GM23338 (cell line): ENCODE data around the gene FBXL2. TPM values are rescaled to one million over a fixed set of nuclear protein-coding genes. Genes with fewer than 3 reads are reported as not detected.

Source experiments
- ATAC-seq: fragments of 200-7000 bp; cut with Tn5 transposase; 3 replicates; pipeline ENCODE4 v1.9.1; 2020
- DNase-seq: peaks from one replicate; pipeline ENCODE4 v3.0.0-alpha.2; 2015; ENCODE audit warnings: low spot score
- H2AFZ ChIP-seq: fragments of 200-600 bp; sonication (generic); 2 replicates; pipeline ENCODE4 v1.8.0; 2016; ENCODE audit warnings: antibody characterized with exemption, mild to moderate bottlenecking, moderate library complexity
- H3F3A ChIP-seq: fragments of 200-600 bp; sonication (generic); replicated peaks from 2 replicates; pipeline ENCODE4 v1.8.0; 2017; ENCODE audit warnings: antibody characterized with exemption, mixed run types, low read depth
- H3K27ac ChIP-seq: fragments of 200-600 bp; sonication (generic); 2 replicates; pipeline ENCODE4 v1.6.1; 2016; ENCODE audit warnings: low read depth
- H3K27me3 ChIP-seq: fragments of 200-600 bp; sonication (generic); 2 replicates; pipeline ENCODE4 v1.8.0; 2016; ENCODE audit warnings: mild to moderate bottlenecking, mixed run types, moderate library complexity; ENCODE audit not compliant: insufficient read depth
- H3K36me3 ChIP-seq: fragments of 200-600 bp; sonication (generic); 2 replicates; pipeline ENCODE4 v1.8.0; 2016; ENCODE audit warnings: mild to moderate bottlenecking; ENCODE audit not compliant: insufficient read depth
- H3K4me1 ChIP-seq: fragments of 200-600 bp; sonication (generic); 2 replicates; pipeline ENCODE4 v1.8.0; 2016; ENCODE audit warnings: mild to moderate bottlenecking, moderate library complexity; ENCODE audit not compliant: insufficient read depth
- H3K4me2 ChIP-seq: fragments of 200-600 bp; sonication (generic); 2 replicates; pipeline ENCODE4 v1.7.1; 2017; ENCODE audit warnings: mixed run types
- H3K4me3 ChIP-seq: fragments of 200-600 bp; sonication (generic); 2 replicates; pipeline ENCODE4 v1.6.1; 2016; ENCODE audit warnings: mixed run types
- H3K79me2 ChIP-seq: fragments of 200-600 bp; sonication (generic); replicated peaks from 2 replicates; pipeline ENCODE4 v1.8.0; 2017; ENCODE audit warnings: mild to moderate bottlenecking; ENCODE audit not compliant: insufficient read depth
- H3K9me2 ChIP-seq: fragments of 200-600 bp; sonication (generic); 2 replicates; pipeline ENCODE4 v1.8.0; 2017; ENCODE audit not compliant: insufficient read depth
- H4K20me1 ChIP-seq: fragments of 200-600 bp; sonication (generic); replicated peaks from 2 replicates; pipeline ENCODE4 v1.8.0; 2017; ENCODE audit warnings: mild to moderate bottlenecking; ENCODE audit not compliant: insufficient read depth
- H3K27ac Mint-ChIP-seq: 2 replicates; pipeline ENCODE4 v1.8.0; 2020; ENCODE audit warnings: inconsistent platforms, mild to moderate bottlenecking, moderate library complexity, mixed read lengths
- H3K27me3 Mint-ChIP-seq: 3 replicates; pipeline ENCODE4 v1.8.0; 2022; ENCODE audit warnings: low read depth, mild to moderate bottlenecking, moderate library complexity, mixed read lengths, inconsistent platforms; ENCODE audit not compliant: insufficient read depth, poor library complexity
- H3K36me3 Mint-ChIP-seq: 3 replicates; pipeline ENCODE4 v1.8.0; 2021; ENCODE audit warnings: low read depth, mild to moderate bottlenecking, inconsistent platforms, moderate library complexity, mixed read lengths
- H3K4me1 Mint-ChIP-seq: 3 replicates; pipeline ENCODE4 v1.8.0; 2020; ENCODE audit warnings: mild to moderate bottlenecking, inconsistent platforms, mixed read lengths
- H3K4me3 Mint-ChIP-seq: 3 replicates; pipeline ENCODE4 v1.8.0; 2021; ENCODE audit warnings: moderate library complexity, mild to moderate bottlenecking, inconsistent platforms, mixed read lengths
- H3K9me3 Mint-ChIP-seq: 3 replicates; pipeline ENCODE4 v1.8.0; 2020; ENCODE audit warnings: moderate library complexity, mild to moderate bottlenecking, inconsistent platforms, mixed read lengths
- CTCF ChIP-seq, 2 experiments: fragments of 200-600 bp in 1 of 2; sonication (generic) in 1 of 2; conservative IDR thresholded peaks; 2 replicates each; pipeline versions ENCODE4 v1.5.1 to v1.6.1; 2016 to 2017; ENCODE audit warnings: antibody characterized with exemption in 2 of 2, low read depth in 2 of 2, mild to moderate bottlenecking in 2 of 2, moderate library complexity in 1 of 2
- ETS1 ChIP-seq: IDR thresholded peaks from 2 replicates; pipeline ENCODE4 v1.6.1; 2016; ENCODE audit warnings: antibody characterized with exemption
- EZH2phosphoT487 ChIP-seq: fragments of 200-600 bp; sonication (generic); IDR thresholded peaks from one replicate; pipeline ENCODE4 v1.8.1; 2018; ENCODE audit warnings: antibody characterized with exemption; ENCODE audit not compliant: unreplicated experiment
- NANOG ChIP-seq: IDR thresholded peaks from 2 replicates; pipeline ENCODE4 v1.6.1; 2016; ENCODE audit warnings: antibody characterized with exemption, borderline replicate concordance
- STAT1 ChIP-seq: IDR thresholded peaks from one replicate; pipeline ENCODE4 v1.6.1; 2016; ENCODE audit warnings: antibody characterized with exemption; ENCODE audit not compliant: unreplicated experiment
- ZNF114 ChIP-seq: fragments of 250-450 bp; sonication (Bioruptor Pico); IDR thresholded peaks from 2 replicates; pipeline ENCODE4 v1.5.0; 2020; ENCODE audit warnings: mild to moderate bottlenecking, moderate library complexity
- ZNF331 ChIP-seq: fragments of 250-450 bp; sonication (Bioruptor Pico); IDR thresholded peaks from 2 replicates; pipeline ENCODE4 v1.5.0; 2020; ENCODE audit warnings: low read depth, mild to moderate bottlenecking, moderate library complexity
- ZNF462 ChIP-seq: fragments of 250-450 bp; sonication (Bioruptor Pico); IDR thresholded peaks from 2 replicates; pipeline ENCODE4 v1.5.0; 2020; ENCODE audit warnings: mild to moderate bottlenecking, moderate library complexity
- polyA plus RNA-seq: library from polyadenylated mRNA; unstranded; fragments of >200 nt; fragmentation: Nextera tagmentation; extraction: Ambion mirVana; gene quantifications from 2 replicates; pipeline ENCODE4 v1.2.1, GENCODE V29; 2016
- total RNA-seq: library from RNA; depleted of rRNA; stranded (reverse); fragments of >200 nt; shearing (Covaris generic); gene quantifications from 2 replicates; pipeline ENCODE4 v1.2.3, GENCODE V29; 2014

FBXL2 gene
- total and polyA plus RNA-seq, 2 experiments from 2014 or later, result 2.8 to 5.7 TPM

DNA sequence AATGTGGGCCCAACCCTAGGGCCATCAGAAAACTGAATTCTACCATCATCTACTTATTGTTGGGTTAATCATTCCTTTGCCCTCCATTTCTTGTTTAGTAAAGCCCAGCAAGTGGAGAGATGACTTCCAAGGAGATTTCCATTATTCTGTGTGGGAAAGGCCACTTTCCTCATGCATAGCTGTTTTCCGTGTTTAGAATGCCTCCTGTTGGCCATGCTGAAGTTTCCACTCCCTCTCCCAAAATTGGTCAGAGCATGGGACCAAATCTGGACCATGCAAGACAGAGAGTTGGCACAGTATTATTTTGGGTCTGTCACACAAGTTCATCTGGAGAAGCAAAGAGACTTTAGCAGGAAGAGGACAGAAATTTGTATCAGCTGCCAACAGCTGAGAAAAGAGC lies 43.4 kb upstream of the FBXL2 start:
- Mint-ChIP-seq H3K4me3 (no peak overlapping the region), H3K27me3 (peaks cover 4% of the 10 kb centered on the region), H3K36me3 (no peaks in the 10 kb centered on the region), H3K27ac (no peak overlapping the region), H3K4me1 (no peaks in the 10 kb centered on the region; the same call in 2 of the 3 replicates), H3K9me3 (no peaks in the 10 kb centered on the region)
- Histone ChIP-seq H3F3A (no peaks in the 10 kb centered on the region), H3K4me3 (no peak overlapping the region), H3K9me2 (no peaks in the 10 kb centered on the region), H3K79me2 (no peaks in the 10 kb centered on the region), H3K4me2 (no peak overlapping the region), H4K20me1 (no peaks in the 10 kb centered on the region), H3K27me3 (no peaks in the 10 kb centered on the region), H2AFZ (0 out of 2 replicates have a peak overlapping the region, but pooled peaks have one; percentile 32), H3K36me3 (no peaks in the 10 kb centered on the region), H3K4me1 (0 out of 2 replicates have a peak, but pooled peaks cover 6% of the 10 kb centered on the region), H3K27ac (no peak overlapping the region)
- TF ChIP-seq EZH2phosphoT487 (no peak), ZNF114 (CRISPR knock-in tag) (no peak), CTCF (conservative IDR thresholded peaks at IDR 0.05; ENCODE audit: low read depth in 2 of 2) (peak in 1 of 2 experiments; percentile 41; a peak in 2 of 4 replicates), ZNF462 (no peak), NANOG (no peak), ETS1 (no peak), ZNF331 (no peak), STAT1 (no peak)
- DNase-seq, result no peak
- no peak for ATAC-seq
